ENCODE results near the gene IL3. TPM values are rescaled to one million over a fixed set of nuclear protein-coding genes. Genes with fewer than 3 reads are reported as not detected.

Gene IL3
- total and polyA plus RNA-seq, 9 donors: not detected

DNA sequence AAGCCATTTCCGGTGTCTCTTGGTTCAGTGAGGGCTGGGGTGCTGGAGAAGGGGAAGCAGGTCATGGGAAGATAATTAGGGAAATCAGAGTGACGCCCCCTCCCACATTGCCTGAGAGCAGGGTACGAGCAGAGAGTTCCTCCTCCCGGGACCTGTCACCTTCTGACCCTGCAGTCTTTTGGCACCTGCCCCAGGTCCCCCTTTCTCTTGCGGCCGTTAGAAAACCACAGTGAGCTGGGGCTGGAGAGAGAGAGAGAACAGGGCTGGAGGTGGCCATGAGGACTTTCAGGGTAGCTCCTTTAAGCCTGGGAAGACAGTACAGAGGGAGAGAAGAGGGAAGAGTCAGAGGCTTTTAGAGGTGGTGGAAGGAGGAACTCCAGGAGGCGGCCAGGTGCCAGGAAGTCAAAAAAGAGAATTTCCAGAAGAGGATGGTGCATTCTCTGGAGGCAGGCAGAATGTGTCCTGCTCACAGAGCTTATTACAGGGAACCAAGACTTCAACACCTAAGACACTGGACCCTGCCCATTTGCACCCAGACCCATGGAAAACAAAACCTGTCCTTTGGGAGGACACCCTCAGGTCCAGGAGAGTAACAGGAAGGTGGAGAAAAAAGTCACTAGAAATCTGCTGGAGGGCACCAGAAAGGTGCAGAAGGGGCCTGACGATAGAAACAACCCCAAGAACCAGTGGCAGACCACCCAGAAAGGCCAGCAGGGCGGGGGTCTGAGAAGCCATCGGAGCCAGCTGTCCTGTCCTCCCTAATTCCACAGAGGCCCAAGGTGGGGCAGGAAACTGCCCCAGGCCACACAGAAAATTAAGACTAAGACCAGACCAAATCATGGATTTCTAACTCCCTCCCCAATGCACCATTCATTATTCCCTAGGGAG, 42.5 kb upstream of the IL3 start:
- Histone ChIP-seq H3K36me3 (no peaks in the 10 kb centered on the region), H3K4me1 (ENCODE audit: insufficient read depth) (no peaks in the 10 kb centered on the region), H3K4me3 (no peak overlapping the region), H3K9me3 (no peaks in the 10 kb centered on the region), H3K27me3 (no peaks in the 10 kb centered on the region), H3K27ac (no peak overlapping the region)
- intact Hi-C loops (cut with DNase I): no loop called here
- TF ChIP-seq EP300 (IDR thresholded peaks at IDR 0.05) (no peak), POLR2A (IDR thresholded peaks at IDR 0.05) (no peak)
- TF ChIP-seq, protein P1, sequence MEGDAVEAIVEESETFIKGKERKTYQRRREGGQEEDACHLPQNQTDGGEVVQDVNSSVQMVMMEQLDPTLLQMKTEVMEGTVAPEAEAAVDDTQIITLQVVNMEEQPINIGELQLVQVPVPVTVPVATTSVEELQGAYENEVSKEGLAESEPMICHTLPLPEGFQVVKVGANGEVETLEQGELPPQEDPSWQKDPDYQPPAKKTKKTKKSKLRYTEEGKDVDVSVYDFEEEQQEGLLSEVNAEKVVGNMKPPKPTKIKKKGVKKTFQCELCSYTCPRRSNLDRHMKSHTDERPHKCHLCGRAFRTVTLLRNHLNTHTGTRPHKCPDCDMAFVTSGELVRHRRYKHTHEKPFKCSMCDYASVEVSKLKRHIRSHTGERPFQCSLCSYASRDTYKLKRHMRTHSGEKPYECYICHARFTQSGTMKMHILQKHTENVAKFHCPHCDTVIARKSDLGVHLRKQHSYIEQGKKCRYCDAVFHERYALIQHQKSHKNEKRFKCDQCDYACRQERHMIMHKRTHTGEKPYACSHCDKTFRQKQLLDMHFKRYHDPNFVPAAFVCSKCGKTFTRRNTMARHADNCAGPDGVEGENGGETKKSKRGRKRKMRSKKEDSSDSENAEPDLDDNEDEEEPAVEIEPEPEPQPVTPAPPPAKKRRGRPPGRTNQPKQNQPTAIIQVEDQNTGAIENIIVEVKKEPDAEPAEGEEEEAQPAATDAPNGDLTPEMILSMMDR (IDR thresholded peaks at IDR 0.05): no peak
- DNase-seq: no peak
- WGBS, 3 donors: 22 to 36% (median 28%) methylated on average over 10 of the region's 10 CpGs

DNA sequence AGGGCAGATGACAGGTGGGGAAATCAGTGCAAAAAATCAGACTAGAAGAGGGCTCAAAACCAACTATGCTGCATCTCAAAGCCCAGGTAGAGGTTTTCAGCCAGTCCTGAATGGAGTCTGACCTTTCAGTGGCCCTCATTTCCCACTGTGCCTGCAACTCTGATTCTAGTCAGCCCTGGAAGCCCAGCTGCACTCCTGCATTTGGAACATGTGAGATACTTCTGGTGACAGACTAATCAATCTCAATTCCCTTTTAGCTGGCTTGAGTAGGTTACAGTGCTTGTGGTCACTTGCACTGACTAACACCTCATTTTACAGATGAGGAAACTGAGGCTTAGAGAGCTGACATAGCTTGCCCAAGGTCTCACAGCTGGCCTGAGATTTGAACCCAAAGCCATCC, 41.1 kb upstream of the IL3 start:
- Histone ChIP-seq H3K27ac (no peak overlapping the region), H3K27me3 (no peaks in the 10 kb centered on the region), H3K9me3 (no peaks in the 10 kb centered on the region), H3K4me3 (no peak overlapping the region), H3K36me3 (no peaks in the 10 kb centered on the region), H3K4me1 (ENCODE audit: insufficient read depth) (no peaks in the 10 kb centered on the region)
- no peak for TF ChIP-seq EP300 (IDR thresholded peaks at IDR 0.05)
- TF ChIP-seq, protein P1 (IDR thresholded peaks at IDR 0.05): no peak
- no peak for TF ChIP-seq POLR2A (IDR thresholded peaks at IDR 0.05)
- intact Hi-C loops (cut with DNase I): no loop called here
- DNase-seq: no peak

DNA sequence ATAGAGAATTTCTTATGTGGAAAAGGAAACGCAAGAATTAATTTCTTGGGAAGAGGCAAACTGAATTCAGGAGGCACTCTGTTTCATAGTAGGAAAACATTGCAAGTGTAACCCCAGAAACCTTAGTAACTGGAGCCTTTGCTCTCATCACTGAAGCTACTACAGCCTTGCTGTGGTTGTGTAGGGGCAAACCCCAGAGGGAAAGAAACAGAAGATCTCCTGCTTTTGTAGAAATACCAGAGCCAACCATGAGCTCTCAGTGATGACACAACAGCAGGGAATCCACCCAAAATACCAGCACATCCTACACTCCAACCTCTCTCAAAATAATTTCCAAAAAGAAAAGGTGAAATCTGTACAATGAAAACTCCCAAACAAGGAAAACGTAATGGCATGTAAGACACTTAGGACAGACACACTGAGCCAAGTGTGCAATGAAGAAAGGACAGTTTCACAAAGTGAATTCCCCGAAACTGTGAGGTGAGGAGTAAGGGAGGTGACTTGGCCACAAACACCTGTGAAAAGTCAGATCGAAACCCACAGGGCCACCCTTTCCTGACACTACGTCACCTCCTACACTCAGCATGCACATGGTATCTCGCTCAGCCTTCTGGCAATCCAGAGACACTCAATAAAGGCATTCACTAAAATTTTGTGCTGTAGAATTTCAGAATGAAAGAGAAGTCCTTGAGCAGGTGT, 40.4 kb upstream of the IL3 start:
- no peaks in the 10 kb centered on the region for H3K36me3 ChIP-seq
- intact Hi-C loops (cut with DNase I): no loop called here
- no peak overlapping the region for H3K4me3 ChIP-seq
- TF ChIP-seq, protein P1 (IDR thresholded peaks at IDR 0.05): no peak
- TF ChIP-seq EP300 (IDR thresholded peaks at IDR 0.05) (no peak), POLR2A (IDR thresholded peaks at IDR 0.05) (no peak)
- WGBS, 3 donors: 70 to 79% (median 71%) methylated on average over 6 of the region's 6 CpGs
- H3K9me3 ChIP-seq: no peaks in the 10 kb centered on the region
- no peak overlapping the region for H3K27ac ChIP-seq
- no peaks in the 10 kb centered on the region for H3K27me3 ChIP-seq
- no peak for DNase-seq
- no peaks in the 10 kb centered on the region for H3K4me1 ChIP-seq (ENCODE audit: insufficient read depth)

DNA sequence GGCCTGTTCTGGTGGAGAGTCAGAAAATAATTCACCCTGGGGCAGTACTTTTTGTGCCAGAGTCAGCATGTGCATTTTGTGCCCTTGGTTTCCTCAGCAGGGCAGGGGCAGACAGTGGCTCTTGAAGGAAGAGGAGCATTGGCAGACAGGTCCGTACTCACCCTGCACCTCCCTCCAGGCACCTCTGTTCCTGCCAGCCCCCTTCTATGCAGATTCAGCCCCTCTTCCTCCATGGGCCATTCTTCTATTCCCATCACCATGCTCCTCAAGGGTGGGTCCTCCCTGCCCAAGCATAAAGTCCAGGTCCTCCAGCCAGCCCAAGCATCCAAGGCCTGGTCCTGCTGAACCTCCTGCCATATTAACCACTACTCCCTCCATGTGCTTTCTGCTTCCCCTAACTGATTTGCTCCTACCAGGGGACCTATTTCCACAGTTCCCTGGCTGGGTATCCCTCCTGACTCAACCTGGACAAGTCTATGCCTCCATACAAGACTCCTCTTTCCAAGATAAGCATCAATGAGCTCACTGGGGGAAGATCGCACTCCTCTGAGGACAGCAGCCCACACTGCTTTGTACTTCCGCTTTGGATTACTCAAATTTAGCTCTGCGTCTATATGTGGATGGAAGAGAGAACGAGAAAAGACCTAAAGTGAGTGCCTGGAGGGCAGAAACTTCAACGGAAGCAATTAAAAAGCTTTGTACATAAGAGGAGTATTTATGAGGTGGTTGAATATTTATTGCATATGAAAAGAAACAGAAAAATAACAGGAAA, 39.7 kb upstream of the IL3 start:
- Histone ChIP-seq H3K27me3 (no peaks in the 10 kb centered on the region), H3K27ac (no peak overlapping the region), H3K4me3 (no peak overlapping the region), H3K9me3 (no peaks in the 10 kb centered on the region), H3K36me3 (no peaks in the 10 kb centered on the region), H3K4me1 (ENCODE audit: insufficient read depth) (no peaks in the 10 kb centered on the region)
- no peak for TF ChIP-seq EP300 (IDR thresholded peaks at IDR 0.05)
- no peak for TF ChIP-seq POLR2A (IDR thresholded peaks at IDR 0.05)
- TF ChIP-seq, protein P1 (IDR thresholded peaks at IDR 0.05): no peak
- 71 to 81% (median 74%) methylated on average over 6 of the region's 6 CpGs for WGBS, 3 donors
- intact Hi-C loops (cut with DNase I): no loop called here
- DNase-seq: no peak
